Effector memory CD8-positive, alpha-beta T cell (primary cell): ENCODE data around the gene CSPG5.

Experiments
- ATAC-seq: fragments of 150-1000 bp; cut with Tn5 transposase; replicated peaks from 2 replicates; pipeline ENCODE4 v1.10.0; 2021; ENCODE audit warnings: mild to moderate bottlenecking, moderate library complexity
- DNase-seq, 3 experiments: peaks; one replicate each; pipeline ENCODE4 v3.0.0; 2021
- H3K27ac Mint-ChIP-seq, 2 donors: one replicate each; pipeline ENCODE4 v1.8.0; 2022; ENCODE audit warnings: mild to moderate bottlenecking in 2 of 2, mixed read lengths in 2 of 2, moderate library complexity in 2 of 2
- H3K27me3 Mint-ChIP-seq, 2 donors: one replicate each; pipeline ENCODE4 v1.8.0; 2022; ENCODE audit warnings: mixed read lengths in 2 of 2
- H3K36me3 Mint-ChIP-seq: one replicate; pipeline ENCODE4 v1.8.0; 2022; ENCODE audit warnings: mild to moderate bottlenecking, moderate library complexity, mixed read lengths; ENCODE audit not compliant: insufficient read depth
- H3K4me1 Mint-ChIP-seq, 2 donors: one replicate each; pipeline ENCODE4 v1.8.0; 2022; ENCODE audit warnings: low read depth in 2 of 2, mixed read lengths in 2 of 2
- H3K4me3 Mint-ChIP-seq, 2 donors: one replicate each; pipeline ENCODE4 v1.8.0; 2022; ENCODE audit warnings: mild to moderate bottlenecking in 2 of 2, mixed read lengths in 2 of 2, moderate library complexity in 2 of 2
- H3K9me3 Mint-ChIP-seq, 2 donors: one replicate each; pipeline ENCODE4 v1.8.0; 2022; ENCODE audit warnings: mixed read lengths in 2 of 2

The CSPG5 gene

DNA sequence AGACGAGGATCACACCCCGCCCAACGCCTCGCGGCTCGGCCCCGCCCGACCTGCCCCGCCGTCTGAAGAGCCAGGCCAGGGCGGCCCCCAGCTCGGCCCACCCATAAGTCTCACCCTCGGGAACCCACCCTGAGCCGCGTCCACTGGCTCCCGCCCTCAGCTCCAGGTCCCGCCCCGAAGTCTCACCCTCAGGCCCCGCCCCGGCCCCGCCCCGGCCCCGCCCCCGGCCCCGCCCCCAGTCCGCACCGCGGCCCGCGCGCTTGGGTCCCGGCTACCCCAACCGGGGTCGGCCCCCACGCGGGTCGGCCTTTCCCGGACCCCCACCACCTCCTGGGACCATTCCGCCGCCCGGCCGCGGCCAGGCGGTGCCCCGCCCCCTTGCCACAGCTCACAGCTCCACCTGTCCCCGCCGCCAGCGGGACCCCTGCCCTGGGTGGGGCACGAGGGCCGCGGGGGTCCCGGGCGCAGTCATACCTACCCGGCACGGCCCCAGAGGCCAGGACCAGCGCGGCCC, 489 bp downstream of the CSPG5 start:
- no peaks in the 10 kb centered on the region for H3K36me3 Mint-ChIP-seq
- ATAC-seq (peak; percentile 75), DNase-seq (peak; percentile 13 to 26 (median 22))
- H3K4me3 Mint-ChIP-seq = peak overlapping the region; percentile 57 to 69
- no peaks in the 10 kb centered on the region for H3K9me3 Mint-ChIP-seq
- H3K4me1 Mint-ChIP-seq = peaks cover 0 to 2% of the 10 kb centered on the region in 2 donors
- H3K27ac Mint-ChIP-seq = no peak overlapping the region
- peaks cover 17 to 45% of the 10 kb centered on the region in 2 donors for H3K27me3 Mint-ChIP-seq

DNA sequence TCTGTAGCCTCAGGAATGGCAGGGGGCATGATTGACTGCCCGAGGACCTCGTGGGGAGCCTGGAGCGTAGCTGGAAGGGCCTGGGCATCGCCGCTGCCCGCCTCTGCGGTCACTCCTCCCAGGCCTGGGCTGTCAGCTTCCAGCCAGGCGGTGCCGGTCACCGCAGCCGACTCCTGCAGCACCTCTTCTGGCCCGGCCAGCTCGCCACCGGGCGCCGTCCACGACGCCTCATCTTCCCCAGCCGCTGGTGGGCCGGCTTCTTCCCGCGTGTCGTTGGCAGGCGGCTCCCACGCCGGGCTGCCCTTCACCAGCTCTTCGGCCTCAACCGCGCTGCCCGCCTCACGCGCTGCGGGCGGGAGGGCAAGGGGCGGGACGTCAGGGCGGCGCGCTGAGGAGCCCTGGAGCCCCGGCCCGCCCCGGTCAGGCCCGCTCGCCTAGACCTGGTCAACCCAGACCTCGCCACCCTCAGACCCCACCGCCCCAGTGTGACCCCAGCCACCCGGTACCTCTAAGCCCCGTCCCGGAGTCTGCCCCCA, 1.0 kb downstream of the CSPG5 start:
- DNase-seq = no peak
- H3K4me1 Mint-ChIP-seq = peaks cover 0 to 2% of the 10 kb centered on the region in 2 donors
- H3K27me3 Mint-ChIP-seq = peaks cover 21 to 50% of the 10 kb centered on the region in 2 donors
- peak overlapping the region; percentile 57 to 69 for H3K4me3 Mint-ChIP-seq
- no peak overlapping the region for H3K27ac Mint-ChIP-seq
- no peaks in the 10 kb centered on the region for H3K9me3 Mint-ChIP-seq
- H3K36me3 Mint-ChIP-seq = no peaks in the 10 kb centered on the region
- ATAC-seq = no peak

DNA sequence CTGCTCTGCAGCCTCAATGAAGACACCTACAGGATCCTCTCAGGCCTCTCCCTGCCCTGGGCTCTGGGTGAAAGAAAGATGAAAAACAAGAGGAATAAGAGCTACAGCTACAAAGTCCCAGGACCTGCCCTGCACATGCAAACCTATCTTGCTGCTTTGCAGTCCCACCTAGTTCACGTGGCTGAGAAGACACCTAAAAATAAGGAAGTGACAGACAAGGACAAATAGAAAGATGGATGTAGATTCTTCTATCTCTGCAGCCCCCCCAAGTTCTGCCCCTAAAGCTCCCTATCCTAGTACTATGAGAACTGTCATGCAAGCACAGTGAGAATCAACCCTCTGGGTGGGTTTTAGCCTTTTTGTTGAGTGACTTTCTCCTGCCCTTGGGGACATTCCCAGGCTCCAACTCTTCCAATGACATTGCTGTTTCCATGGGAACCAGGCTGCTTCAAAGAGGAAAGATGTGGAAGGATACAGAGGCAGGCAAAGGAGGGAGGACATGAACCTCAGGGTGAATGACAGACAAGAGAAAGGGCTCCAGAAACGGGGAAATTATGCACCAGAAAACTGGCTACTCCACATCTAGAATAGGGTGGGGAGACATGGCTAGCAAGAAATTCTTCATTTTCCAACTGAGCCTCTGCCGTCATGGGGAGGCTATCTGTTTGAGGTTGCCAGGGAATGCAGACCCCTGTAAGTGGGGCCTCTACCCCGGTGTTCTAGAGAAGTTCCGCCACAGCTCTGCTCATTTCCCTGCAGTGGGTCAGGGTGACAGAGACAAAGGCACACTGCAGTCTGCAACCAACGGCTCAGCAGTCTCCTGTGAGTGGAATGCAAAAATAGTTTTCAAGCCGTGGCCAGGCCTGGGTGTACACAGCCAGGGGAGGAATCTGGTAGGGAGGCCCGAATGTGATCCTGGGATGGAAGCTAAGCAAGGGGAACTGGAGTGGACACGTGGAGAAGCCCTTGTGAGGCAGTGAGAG, 5.2 kb downstream of the CSPG5 start:
- Mint-ChIP-seq H3K4me1 (no peaks in the 10 kb centered on the region), H3K9me3 (no peaks in the 10 kb centered on the region), H3K4me3 (no peak overlapping the region), H3K36me3 (no peaks in the 10 kb centered on the region), H3K27me3 (peaks cover 16 to 61% of the 10 kb centered on the region in 2 donors), H3K27ac (no peak overlapping the region)
- DNase-seq (no peak), ATAC-seq (no peak)

DNA sequence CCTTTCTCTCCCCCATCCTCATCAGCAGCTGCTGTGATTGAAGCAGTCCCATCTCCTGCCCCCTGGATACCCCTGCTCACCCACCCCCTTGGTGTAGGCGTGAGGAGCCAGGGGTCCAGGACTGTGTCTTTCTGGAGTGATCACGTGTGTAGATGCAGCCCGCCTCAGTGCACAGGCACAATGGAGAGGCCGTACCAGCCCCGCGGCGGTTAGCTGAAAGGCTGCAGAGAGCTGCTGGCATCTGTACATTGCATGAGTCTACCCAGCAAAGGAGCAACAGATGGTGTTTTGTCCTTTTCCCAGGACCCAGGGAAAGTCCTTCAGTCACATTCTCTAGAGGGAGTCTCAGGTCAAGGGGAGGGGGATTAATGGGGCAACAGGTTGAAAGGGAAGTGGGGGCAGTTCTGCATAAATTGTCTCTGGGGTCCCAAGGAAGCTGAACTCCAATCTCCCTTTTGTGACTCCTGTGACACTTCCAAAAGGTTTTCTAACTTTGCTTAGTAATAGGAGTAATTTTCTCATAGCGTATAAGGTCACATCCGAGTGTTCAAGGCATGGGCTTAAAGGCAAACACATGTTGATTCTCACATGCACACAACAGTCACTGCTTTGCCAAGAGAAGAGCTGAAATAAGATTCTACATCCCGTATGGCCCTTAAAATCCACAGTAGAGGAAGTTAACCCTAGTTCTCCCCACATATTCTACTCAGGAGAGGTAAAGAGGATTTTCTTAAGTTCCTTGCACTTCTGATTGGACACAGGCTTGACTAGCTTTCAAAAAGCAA, 7.1 kb downstream of the CSPG5 start:
- Mint-ChIP-seq H3K4me1 (no peaks in the 10 kb centered on the region), H3K9me3 (no peaks in the 10 kb centered on the region), H3K36me3 (no peaks in the 10 kb centered on the region), H3K27ac (no peak overlapping the region), H3K27me3 (peaks cover 16 to 54% of the 10 kb centered on the region in 2 donors), H3K4me3 (no peak overlapping the region)
- DNase-seq = no peak
- no peak for ATAC-seq

DNA sequence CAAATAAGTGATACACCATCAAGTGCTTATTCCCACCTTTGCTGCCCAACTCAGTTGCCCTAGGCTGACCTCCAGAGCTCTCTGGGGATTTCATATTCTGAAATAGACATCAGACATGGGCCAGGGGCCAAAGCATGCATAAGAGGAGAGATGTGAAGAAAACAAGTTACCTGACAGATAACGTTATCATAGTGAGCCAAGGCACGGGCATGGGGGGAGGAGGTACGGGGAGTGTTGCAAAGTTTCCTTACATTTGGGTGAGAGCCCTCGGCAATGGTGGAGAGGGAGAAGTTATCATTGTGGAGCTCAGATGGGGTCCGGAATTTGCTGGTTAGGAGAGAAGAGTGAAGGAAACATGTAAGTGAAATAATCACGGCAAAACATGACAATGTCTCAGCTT, 9.8 kb downstream of the CSPG5 start:
- DNase-seq (no peak), ATAC-seq (no peak)
- H3K9me3 Mint-ChIP-seq = no peaks in the 10 kb centered on the region
- peaks cover 16 to 45% of the 10 kb centered on the region in 2 donors for H3K27me3 Mint-ChIP-seq
- H3K36me3 Mint-ChIP-seq = no peaks in the 10 kb centered on the region
- H3K4me3 Mint-ChIP-seq = no peak overlapping the region
- H3K27ac Mint-ChIP-seq = no peak overlapping the region
- no peaks in the 10 kb centered on the region for H3K4me1 Mint-ChIP-seq

DNA sequence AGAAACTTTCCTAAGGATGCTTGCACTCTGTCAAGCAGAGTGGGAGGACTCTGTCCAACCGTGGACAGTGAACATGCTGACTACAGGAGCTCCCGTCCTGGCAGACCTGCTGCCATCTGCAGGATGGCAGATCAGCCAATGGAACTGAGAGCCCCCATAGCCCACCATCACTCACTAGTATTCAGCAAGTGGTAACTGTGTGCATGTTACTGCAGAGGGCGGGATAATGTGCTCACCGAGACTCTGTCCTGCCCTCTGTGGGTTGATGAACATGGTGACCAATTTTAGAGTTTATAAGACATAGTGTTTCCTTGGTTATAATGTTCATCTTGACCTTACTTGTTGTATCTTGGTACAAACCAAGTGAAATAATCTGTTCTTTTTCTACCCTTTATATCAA, 11.5 kb downstream of the CSPG5 start:
- no peak overlapping the region for H3K4me3 Mint-ChIP-seq
- peaks cover 4 to 28% of the 10 kb centered on the region in 2 donors for H3K27me3 Mint-ChIP-seq
- H3K27ac Mint-ChIP-seq = no peak overlapping the region
- H3K36me3 Mint-ChIP-seq = no peaks in the 10 kb centered on the region
- ATAC-seq (no peak), DNase-seq (no peak)
- no peaks in the 10 kb centered on the region for H3K4me1 Mint-ChIP-seq
- H3K9me3 Mint-ChIP-seq = no peaks in the 10 kb centered on the region

DNA sequence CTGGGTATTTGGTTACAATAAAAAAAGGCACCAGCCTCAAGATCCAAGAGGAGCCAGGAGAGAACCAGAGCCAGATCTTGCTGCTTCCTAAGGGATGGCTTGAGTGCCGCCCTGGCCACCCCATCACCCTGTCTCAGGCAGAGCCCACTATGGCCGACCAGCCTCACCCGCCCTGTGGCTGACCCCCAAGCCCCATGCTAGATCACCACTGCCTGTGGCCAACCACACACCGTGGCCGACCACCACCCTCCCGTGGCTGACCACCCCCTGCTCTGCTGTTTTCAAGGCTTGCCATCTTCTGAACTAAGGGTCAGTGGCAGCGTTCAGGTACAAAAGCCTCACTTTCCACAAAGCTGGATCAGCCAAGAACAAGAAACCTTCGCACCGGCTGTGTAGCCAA, 12.0 kb downstream of the CSPG5 start:
- no peaks in the 10 kb centered on the region for H3K36me3 Mint-ChIP-seq
- DNase-seq (no peak), ATAC-seq (no peak)
- no peaks in the 10 kb centered on the region for H3K4me1 Mint-ChIP-seq
- no peak overlapping the region for H3K27ac Mint-ChIP-seq
- no peak overlapping the region for H3K4me3 Mint-ChIP-seq
- peaks cover 0 to 23% of the 10 kb centered on the region in 2 donors for H3K27me3 Mint-ChIP-seq
- no peaks in the 10 kb centered on the region for H3K9me3 Mint-ChIP-seq

DNA sequence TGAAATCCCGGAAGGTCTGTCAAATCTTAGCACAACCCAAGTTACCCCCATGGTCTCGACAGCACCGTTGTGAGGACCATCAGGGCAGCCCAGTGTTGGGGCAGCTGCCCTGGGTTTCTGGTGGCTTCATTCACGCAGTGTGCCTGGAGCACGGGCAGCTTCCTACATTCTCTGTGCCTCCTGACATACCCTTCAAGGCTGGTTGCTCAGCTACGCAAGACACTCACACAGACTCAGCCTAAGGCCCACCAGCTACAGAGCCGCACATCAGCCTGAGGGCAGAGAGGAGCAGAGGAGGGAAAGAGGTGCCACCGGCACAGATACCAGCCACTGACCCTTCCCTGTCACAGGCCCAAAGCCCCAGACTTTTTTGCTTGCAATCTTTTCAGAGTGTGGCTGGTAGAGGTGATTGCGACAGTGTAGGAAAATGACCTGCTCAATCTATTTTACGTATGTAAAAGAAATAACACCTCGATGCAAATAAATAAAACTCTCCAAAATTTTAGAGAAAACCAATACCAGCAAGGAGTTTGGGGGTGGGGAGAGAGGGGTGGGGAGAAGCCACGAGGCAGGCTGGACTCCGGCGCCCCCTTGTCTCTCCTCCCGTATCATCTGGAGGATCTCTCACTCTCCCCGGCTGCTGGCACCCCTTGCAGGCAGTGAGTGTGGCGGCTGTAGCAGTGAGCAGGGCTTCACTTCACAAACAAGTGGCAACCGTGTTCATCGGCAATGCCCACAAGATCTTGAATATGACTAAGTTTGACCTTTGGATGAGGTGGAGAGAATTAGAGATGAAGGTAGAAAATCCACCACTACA, 12.7 kb downstream of the CSPG5 start:
- Mint-ChIP-seq H3K36me3 (no peaks in the 10 kb centered on the region), H3K9me3 (no peaks in the 10 kb centered on the region), H3K27me3 (peaks cover 0 to 19% of the 10 kb centered on the region in 2 donors), H3K4me1 (no peaks in the 10 kb centered on the region), H3K4me3 (no peak overlapping the region), H3K27ac (no peak overlapping the region)
- ATAC-seq (no peak), DNase-seq (no peak)

DNA sequence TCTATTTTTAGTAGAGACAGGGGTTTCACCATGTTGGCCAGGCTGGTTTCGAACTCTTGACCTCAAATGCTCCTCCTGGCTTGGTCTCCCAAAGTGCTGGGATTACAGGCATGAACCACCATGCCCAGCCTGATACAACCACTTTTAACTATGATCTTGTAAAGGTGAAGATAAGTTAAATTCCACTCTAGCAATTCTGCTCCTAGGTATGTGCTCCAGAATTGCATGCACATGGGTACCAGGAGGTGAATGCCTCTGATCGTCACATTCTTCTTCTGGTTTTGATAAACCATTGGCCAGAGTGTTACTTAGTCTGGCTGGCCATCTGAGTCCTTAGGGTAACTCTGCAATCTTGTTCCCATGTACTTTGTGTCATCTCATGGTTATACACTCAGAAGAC, 22.3 kb downstream of the CSPG5 start:
- no peaks in the 10 kb centered on the region for H3K4me1 Mint-ChIP-seq
- ATAC-seq = no peak
- H3K36me3 Mint-ChIP-seq = no peaks in the 10 kb centered on the region
- DNase-seq = no peak
- peaks cover 22 to 48% of the 10 kb centered on the region in 2 donors for H3K27me3 Mint-ChIP-seq
- no peak overlapping the region for H3K27ac Mint-ChIP-seq
- H3K9me3 Mint-ChIP-seq = no peaks in the 10 kb centered on the region
- no peak overlapping the region for H3K4me3 Mint-ChIP-seq

DNA sequence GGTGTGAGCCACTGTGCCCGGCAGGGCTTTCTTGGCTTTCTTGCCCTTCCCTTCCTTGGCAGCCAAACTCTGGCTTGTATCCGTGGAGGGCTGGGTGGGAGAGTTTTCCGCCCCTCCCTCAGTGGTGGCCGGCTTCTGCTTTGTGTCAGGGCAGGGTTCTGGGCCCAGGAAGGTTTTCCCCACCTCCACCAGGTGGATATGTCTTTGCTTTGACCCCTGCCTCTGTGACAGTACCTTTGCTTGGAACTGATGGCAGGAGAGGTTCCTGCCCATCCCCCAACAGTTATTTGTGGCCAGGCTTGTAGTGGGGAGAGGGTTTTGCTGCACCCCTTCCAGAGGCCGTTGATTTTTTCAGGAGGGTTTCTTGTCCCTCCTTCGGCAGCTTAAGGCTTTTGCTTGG, 24.3 kb downstream of the CSPG5 start:
- no peak for ATAC-seq
- DNase-seq = no peak
- Mint-ChIP-seq H3K4me1 (no peaks in the 10 kb centered on the region), H3K9me3 (no peaks in the 10 kb centered on the region), H3K4me3 (no peak overlapping the region), H3K27ac (no peak overlapping the region), H3K27me3 (peaks cover 37 to 53% of the 10 kb centered on the region in 2 donors), H3K36me3 (no peaks in the 10 kb centered on the region)

DNA sequence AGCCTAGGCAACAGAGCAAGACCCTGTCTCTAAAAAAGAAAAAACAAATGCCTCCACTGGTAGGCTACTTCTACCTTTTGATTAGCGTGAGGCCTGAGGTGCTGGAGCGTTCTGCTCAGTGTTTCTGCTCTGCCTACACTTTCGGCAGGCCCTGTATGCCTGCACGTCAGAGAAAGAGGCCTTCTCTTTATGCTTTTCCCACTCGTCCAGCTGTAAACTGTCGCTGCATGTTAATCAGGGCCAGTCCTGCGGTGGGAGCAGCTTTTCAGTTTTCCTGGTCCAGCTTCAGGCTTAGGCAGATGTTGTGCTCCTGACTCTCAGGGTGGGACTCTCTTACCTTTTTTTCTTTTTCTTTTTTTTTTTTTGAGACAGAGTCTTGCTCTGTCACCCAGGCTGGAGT, 25.3 kb downstream of the CSPG5 start:
- no peaks in the 10 kb centered on the region for H3K4me1 Mint-ChIP-seq
- H3K27ac Mint-ChIP-seq = no peak overlapping the region
- ATAC-seq = no peak
- no peaks in the 10 kb centered on the region for H3K36me3 Mint-ChIP-seq
- DNase-seq = no peak
- peaks cover 37 to 53% of the 10 kb centered on the region in 2 donors for H3K27me3 Mint-ChIP-seq
- no peaks in the 10 kb centered on the region for H3K9me3 Mint-ChIP-seq
- no peak overlapping the region for H3K4me3 Mint-ChIP-seq

DNA sequence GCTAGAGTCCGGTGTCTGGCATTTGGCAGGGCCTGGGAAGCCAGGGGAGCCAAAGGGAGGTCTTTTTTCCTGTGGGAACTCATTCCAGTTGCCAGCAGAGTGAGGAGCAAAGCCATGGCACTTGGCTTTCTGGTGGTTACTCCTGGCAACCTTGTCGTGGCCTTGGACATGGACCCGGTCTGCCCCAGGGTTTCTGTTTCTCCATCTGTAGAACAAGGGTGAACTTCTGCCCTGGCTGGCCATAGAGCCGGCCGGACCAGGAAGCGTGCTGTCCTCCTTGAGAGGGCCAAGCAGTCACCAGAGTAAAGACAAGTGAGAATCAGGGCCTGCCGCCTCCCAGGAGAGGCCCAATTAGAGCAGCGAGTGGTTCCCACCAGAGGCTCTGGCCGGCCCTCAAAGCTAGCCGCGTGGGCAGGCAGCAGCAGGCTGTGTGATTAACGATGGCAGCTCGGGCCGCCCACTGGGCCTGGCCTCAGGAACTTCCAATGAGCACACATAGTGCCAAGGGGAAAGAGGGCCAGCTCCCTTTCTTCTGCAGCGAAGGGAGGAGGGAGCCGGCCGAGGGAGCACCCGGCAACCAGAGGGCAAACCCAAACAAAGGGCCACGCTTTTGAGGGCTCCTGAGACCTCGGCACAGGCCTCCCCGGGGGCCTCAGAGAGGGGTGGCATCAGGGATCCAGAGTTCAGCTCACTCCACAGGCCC, 36.0 kb downstream of the CSPG5 start:
- peaks cover 6 to 28% of the 10 kb centered on the region in 2 donors for H3K27me3 Mint-ChIP-seq
- no peaks in the 10 kb centered on the region for H3K4me1 Mint-ChIP-seq
- no peaks in the 10 kb centered on the region for H3K36me3 Mint-ChIP-seq
- no peak overlapping the region for H3K4me3 Mint-ChIP-seq
- DNase-seq (no peak), ATAC-seq (no peak)
- no peaks in the 10 kb centered on the region for H3K9me3 Mint-ChIP-seq
- no peak overlapping the region for H3K27ac Mint-ChIP-seq
